Tibial nerve (tissue), 4 donors: ENCODE results near the gene TNRC6C. TPM values are rescaled to one million over a fixed set of nuclear protein-coding genes. Genes with fewer than 3 reads are reported as not detected.

Experiments
- DNase-seq, 2 donors: peaks; one replicate each; pipeline ENCODE4 v3.0.0-alpha.2; 2019; ENCODE audit warnings: low spot score in 2 of 2
- H3K27ac ChIP-seq, 4 donors: fragments of 200-600 bp; sonication (generic) in 3 of 4; one replicate each; pipeline ENCODE4 v1.5.1; 2017 to 2019; ENCODE audit warnings: mild to moderate bottlenecking in 1 of 4
- H3K27me3 ChIP-seq, 2 donors: fragments of 200-600 bp; sonication (generic) in 1 of 2; one replicate each; pipeline versions ENCODE4 v1.5.1 to v1.6.0; 2017 to 2019
- H3K36me3 ChIP-seq, 3 donors: fragments of 200-600 bp; sonication (generic); one replicate each; pipeline ENCODE4 v1.5.1; 2018 to 2019
- H3K4me1 ChIP-seq, 4 donors: fragments of 200-600 bp; sonication (generic) in 3 of 4; one replicate each; pipeline ENCODE4 v1.5.1; 2017 to 2019
- H3K4me3 ChIP-seq, 4 donors: fragments of 200-600 bp; sonication (generic) in 3 of 4; one replicate each; pipeline ENCODE4 v1.5.1; 2017 to 2019; ENCODE audit warnings: mild to moderate bottlenecking in 1 of 4, moderate library complexity in 1 of 4
- H3K9me3 ChIP-seq, 4 donors: fragments of 200-600 bp; sonication (generic) in 3 of 4; one replicate each; pipeline ENCODE4 v1.5.1; 2017 to 2019
- EP300 ChIP-seq, 2 donors: sonication (generic); formaldehyde crosslinking; IDR thresholded peaks; one replicate each; pipeline ENCODE4 v1.6.1; 2017; ENCODE audit warnings: antibody characterized with exemption in 2 of 2, mild to moderate bottlenecking in 1 of 2
- POLR2A ChIP-seq, 2 donors: fragments of 450-650 bp; IDR thresholded peaks; one replicate each; pipeline ENCODE4 v1.6.1; 2017; ENCODE audit warnings: antibody characterized with exemption in 2 of 2, mild to moderate bottlenecking in 2 of 2, moderate library complexity in 2 of 2
- whole genome bisulfite sequencing, 2 donors: methylation state at CpG; one replicate each; pipeline ENCODE4 v1.1.5; 2018; 5-methylcytosine and 5-hydroxymethylcytosine counted together
- total RNA-seq, 4 donors: library from RNA; depleted of rRNA; stranded (reverse); fragments of >200 nt; gene quantifications; one replicate each; pipeline ENCODE4 v1.1.0, GENCODE V29; 2016
- TF ChIP-seq, protein P1 (sequence below), 5 experiments: fragments of 200-600 bp in 3 of 5; fragments of 450-650 bp in 2 of 5; sonication (generic) in 3 of 5; IDR thresholded peaks; one replicate each; pipeline ENCODE4 v1.5.1; 2016 to 2019; ENCODE audit warnings: antibody characterized with exemption in 5 of 5, mild to moderate bottlenecking in 3 of 5, moderate library complexity in 2 of 5

The TNRC6C gene
- total RNA-seq, 4 donors from 2014 or later = 24.0 to 43.5 (median 34.3) TPM

GRCh38 chr17:78144736-78145641 lies 186.5 kb downstream of the TNRC6C start:
- Histone ChIP-seq H3K4me1 (peaks cover 8 to 85% (median 29%) of the 10 kb centered on the region in 4 donors), H3K36me3 (no peaks in the 10 kb centered on the region), H3K4me3 (no peak overlapping the region), H3K27me3 (no peaks in the 10 kb centered on the region), H3K9me3 (no peaks in the 10 kb centered on the region), H3K27ac (peak overlapping the region; percentile 40 to 71 (median 54))
- WGBS, 2 donors = 15 to 21% methylated on average over 8 to 15 of the region's 18 CpGs
- TF ChIP-seq, protein P1, sequence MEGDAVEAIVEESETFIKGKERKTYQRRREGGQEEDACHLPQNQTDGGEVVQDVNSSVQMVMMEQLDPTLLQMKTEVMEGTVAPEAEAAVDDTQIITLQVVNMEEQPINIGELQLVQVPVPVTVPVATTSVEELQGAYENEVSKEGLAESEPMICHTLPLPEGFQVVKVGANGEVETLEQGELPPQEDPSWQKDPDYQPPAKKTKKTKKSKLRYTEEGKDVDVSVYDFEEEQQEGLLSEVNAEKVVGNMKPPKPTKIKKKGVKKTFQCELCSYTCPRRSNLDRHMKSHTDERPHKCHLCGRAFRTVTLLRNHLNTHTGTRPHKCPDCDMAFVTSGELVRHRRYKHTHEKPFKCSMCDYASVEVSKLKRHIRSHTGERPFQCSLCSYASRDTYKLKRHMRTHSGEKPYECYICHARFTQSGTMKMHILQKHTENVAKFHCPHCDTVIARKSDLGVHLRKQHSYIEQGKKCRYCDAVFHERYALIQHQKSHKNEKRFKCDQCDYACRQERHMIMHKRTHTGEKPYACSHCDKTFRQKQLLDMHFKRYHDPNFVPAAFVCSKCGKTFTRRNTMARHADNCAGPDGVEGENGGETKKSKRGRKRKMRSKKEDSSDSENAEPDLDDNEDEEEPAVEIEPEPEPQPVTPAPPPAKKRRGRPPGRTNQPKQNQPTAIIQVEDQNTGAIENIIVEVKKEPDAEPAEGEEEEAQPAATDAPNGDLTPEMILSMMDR (IDR thresholded peaks at IDR 0.05) = no peak
- TF ChIP-seq EP300 (IDR thresholded peaks at IDR 0.05) = peak in 1 of 2 donors; percentile 35
- DNase-seq = no peak

DNA sequence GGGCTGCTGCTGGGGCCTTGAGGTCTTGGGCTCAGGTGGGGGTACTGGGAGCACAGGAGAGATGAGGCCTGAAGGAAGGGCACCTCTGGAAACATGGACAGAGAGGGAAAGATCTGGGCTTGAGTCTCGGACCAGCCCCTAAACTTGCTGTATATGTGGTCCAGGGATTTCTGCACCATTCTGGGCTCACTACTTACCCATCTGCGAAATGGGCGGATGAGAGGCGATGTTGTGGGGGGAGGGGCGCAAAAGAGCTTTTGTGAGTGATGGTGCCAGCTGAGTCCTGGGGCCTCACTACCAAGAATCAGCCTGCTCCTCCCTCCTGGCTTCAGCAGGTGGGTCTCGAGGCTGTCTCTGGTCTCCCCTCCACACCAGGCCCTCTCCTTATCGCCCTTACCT lies 188.0 kb downstream of the TNRC6C start:
- H3K27ac ChIP-seq = peak overlapping the region in 2 of 4 donors; percentile 67 to 71
- H3K4me1 ChIP-seq = peaks cover 8 to 82% (median 22%) of the 10 kb centered on the region in 4 donors
- H3K9me3 ChIP-seq = no peaks in the 10 kb centered on the region
- H3K27me3 ChIP-seq = no peaks in the 10 kb centered on the region
- H3K36me3 ChIP-seq = no peaks in the 10 kb centered on the region
- no peak overlapping the region for H3K4me3 ChIP-seq
- WGBS, 2 donors = 91 to 96% methylated on average over 7 of the region's 7 CpGs
- TF ChIP-seq POLR2A (IDR thresholded peaks at IDR 0.05) = no peak
- TF ChIP-seq, protein P1 (IDR thresholded peaks at IDR 0.05) = no peak
- no peak for TF ChIP-seq EP300 (IDR thresholded peaks at IDR 0.05)
- DNase-seq = no peak

DNA sequence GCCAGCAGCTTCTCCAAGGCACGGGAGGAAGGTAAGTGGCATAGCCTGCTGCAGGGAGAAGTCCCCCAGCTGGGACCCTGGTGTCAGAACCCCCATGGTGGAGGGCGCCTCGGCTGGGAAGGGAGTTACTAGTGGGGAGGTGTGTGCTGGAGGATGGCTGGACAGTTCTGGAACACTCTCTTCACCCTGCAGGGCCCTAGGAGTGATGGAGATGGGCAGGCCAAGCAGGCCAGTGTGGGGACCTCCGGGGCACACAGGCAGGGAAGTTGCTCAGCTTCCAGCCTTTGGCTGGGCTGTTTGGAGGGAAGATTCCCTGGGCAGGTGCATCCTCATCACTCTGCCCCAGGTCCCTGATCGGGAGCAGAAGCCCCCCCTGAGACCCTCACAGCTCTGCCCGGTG lies 188.4 kb downstream of the TNRC6C start:
- Histone ChIP-seq H3K36me3 (no peaks in the 10 kb centered on the region), H3K27me3 (no peaks in the 10 kb centered on the region), H3K4me1 (peaks cover 8 to 78% (median 21%) of the 10 kb centered on the region in 4 donors), H3K9me3 (no peaks in the 10 kb centered on the region), H3K27ac (peak overlapping the region in 2 of 4 donors; percentile 26 to 46), H3K4me3 (no peak overlapping the region)
- TF ChIP-seq, protein P1 (IDR thresholded peaks at IDR 0.05) = no peak
- TF ChIP-seq POLR2A (IDR thresholded peaks at IDR 0.05) (no peak), EP300 (IDR thresholded peaks at IDR 0.05) (no peak)
- DNase-seq = no peak
- WGBS, 2 donors = 79 to 87% methylated on average over 6 of the region's 6 CpGs

DNA sequence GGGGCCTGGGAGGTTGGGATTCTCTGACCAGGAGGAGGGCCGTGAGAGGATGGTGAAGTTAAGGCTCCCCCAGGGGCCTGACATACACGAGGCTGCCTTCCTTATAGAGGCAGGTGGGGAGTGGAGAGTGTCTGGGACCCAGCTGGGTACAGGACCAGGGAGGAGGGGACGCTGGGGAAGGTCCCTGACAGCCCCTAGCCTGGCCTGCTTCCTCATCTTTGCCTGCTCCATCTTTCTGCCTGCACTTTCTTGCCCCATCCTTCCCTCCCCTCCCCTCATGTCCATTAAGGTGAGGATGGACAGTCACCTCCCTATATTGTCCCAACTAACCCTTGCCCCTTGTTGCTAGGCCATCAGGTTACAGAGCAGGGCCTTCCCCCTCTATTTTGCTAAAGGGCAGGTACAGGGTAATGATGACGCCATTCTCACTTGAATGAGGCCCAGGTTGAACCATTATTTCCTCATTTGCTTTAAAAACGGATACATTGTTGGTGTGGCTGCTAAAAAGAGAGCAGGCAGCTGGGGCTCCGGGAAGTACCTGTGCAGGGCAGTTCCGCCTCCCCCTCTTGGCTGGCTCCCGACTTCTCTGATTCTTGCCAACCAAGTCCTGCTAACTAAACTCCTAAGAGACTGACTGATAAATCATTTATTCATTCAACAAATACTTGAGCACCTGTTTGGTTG lies 189.0 kb downstream of the TNRC6C start:
- no peaks in the 10 kb centered on the region for H3K27me3 ChIP-seq
- DNase-seq = no peak
- H3K9me3 ChIP-seq = no peaks in the 10 kb centered on the region
- TF ChIP-seq, protein P1 (IDR thresholded peaks at IDR 0.05) = no peak
- no peak for TF ChIP-seq POLR2A (IDR thresholded peaks at IDR 0.05)
- TF ChIP-seq EP300 (IDR thresholded peaks at IDR 0.05) = no peak
- H3K36me3 ChIP-seq = no peaks in the 10 kb centered on the region
- peaks cover 8 to 73% (median 21%) of the 10 kb centered on the region in 4 donors for H3K4me1 ChIP-seq
- no peak overlapping the region for H3K4me3 ChIP-seq
- H3K27ac ChIP-seq = peak overlapping the region in 2 of 4 donors; percentile 26 to 46
- 73 to 85% methylated on average over 8 of the region's 8 CpGs for WGBS, 2 donors
